DMS 273 (cell line): ENCODE measurements around the gene ROS1.

Experiments used
- DNase-seq: peaks from one replicate; lab custom pipeline; 2025; ENCODE audit not compliant: unreplicated experiment; lab: John Stamatoyannopoulos, UW

Gene ROS1

GRCh38 chr6:117311726-117312125 is 114.0 kb downstream of the ROS1 start:
- no peak for DNase-seq

- DNase-seq: no peak
Observed at GRCh38 chr6:117311310-117311709, 114.4 kb downstream of the ROS1 start.

- no peak for DNase-seq
Observed at GRCh38 chr6:117309611-117310010, 116.1 kb downstream of the ROS1 start.

- DNase-seq: no peak
Observed at GRCh38 chr6:117309069-117309468, 116.7 kb downstream of the ROS1 start.

GRCh38 chr6:117307655-117308054 is 118.1 kb downstream of the ROS1 start:
- DNase-seq: no peak

- no peak for DNase-seq
Observed at GRCh38 chr6:117306227-117306790, 119.4 kb downstream of the ROS1 start.

GRCh38 chr6:117304446-117304845 is 121.3 kb downstream of the ROS1 start:
- DNase-seq: no peak

- DNase-seq: no peak
Observed at GRCh38 chr6:117303323-117303722, 122.4 kb downstream of the ROS1 start.

GRCh38 chr6:117298941-117299340 is 126.8 kb downstream of the ROS1 start:
- DNase-seq: no peak

- DNase-seq: no peak
Observed at GRCh38 chr6:117290173-117290846, 135.4 kb downstream of the ROS1 start.

GRCh38 chr6:117288083-117288715 is 137.5 kb downstream of the ROS1 start:
- DNase-seq: no peak

GRCh38 chr6:117280922-117281321 is 144.8 kb downstream of the ROS1 start:
- DNase-seq: peak; percentile 8

- no peak for DNase-seq
Observed at GRCh38 chr6:117276778-117277316, 148.9 kb downstream of the ROS1 start.

- no peak for DNase-seq
Observed at GRCh38 chr6:117275711-117276110, 150.0 kb downstream of the ROS1 start.

- no peak for DNase-seq
Observed at GRCh38 chr6:117275205-117275604, 150.5 kb downstream of the ROS1 start.

- DNase-seq: no peak
Observed at GRCh38 chr6:117272891-117273290, 152.9 kb downstream of the ROS1 start.

GRCh38 chr6:117272032-117272866 is 153.5 kb downstream of the ROS1 start:
- DNase-seq: no peak

- no peak for DNase-seq
Observed at GRCh38 chr6:117270843-117271507, 154.8 kb downstream of the ROS1 start.

- DNase-seq: no peak
Observed at GRCh38 chr6:117270055-117270842, 155.5 kb downstream of the ROS1 start.

- DNase-seq: no peak
Observed at GRCh38 chr6:117269638-117270054, 156.1 kb downstream of the ROS1 start.
